AG08395 (cell line): ENCODE measurements around the gene HS6ST1.

Experiments
- DNase-seq: peaks from one replicate; pipeline ENCODE4 v3.0.0; 2012; ENCODE audit warnings: mixed read lengths, low spot score

Gene HS6ST1

DNA sequence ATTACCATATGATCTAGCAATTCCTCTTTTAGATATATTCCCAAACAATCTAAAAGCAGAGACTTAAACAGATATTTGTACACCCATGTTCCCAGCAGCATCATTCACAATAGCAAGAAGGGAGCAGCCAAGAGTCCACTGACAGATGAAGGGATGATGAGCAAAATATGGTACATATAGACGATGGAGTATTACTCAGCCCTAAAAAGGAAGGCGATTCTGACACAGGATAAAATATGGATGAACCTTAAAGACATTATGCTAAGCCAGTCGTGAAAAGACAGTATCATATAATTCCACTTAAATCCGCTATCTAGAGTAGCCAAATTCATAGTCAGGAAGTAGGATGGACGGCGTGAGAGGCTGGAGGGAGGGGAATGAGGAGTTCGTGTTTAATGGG lies 20.4 kb downstream of the HS6ST1 start:
- no peak for DNase-seq

- no peak for DNase-seq
Observed at GRCh38 chr2:128293870-128294455, 24.7 kb downstream of the HS6ST1 start.

GRCh38 chr2:128293426-128293755 lies 25.3 kb downstream of the HS6ST1 start:
- no peak for DNase-seq

- DNase-seq = no peak
Observed at GRCh38 chr2:128292599-128293425, 25.9 kb downstream of the HS6ST1 start.

- no peak for DNase-seq
Observed at GRCh38 chr2:128291844-128292598, 26.6 kb downstream of the HS6ST1 start.

DNA sequence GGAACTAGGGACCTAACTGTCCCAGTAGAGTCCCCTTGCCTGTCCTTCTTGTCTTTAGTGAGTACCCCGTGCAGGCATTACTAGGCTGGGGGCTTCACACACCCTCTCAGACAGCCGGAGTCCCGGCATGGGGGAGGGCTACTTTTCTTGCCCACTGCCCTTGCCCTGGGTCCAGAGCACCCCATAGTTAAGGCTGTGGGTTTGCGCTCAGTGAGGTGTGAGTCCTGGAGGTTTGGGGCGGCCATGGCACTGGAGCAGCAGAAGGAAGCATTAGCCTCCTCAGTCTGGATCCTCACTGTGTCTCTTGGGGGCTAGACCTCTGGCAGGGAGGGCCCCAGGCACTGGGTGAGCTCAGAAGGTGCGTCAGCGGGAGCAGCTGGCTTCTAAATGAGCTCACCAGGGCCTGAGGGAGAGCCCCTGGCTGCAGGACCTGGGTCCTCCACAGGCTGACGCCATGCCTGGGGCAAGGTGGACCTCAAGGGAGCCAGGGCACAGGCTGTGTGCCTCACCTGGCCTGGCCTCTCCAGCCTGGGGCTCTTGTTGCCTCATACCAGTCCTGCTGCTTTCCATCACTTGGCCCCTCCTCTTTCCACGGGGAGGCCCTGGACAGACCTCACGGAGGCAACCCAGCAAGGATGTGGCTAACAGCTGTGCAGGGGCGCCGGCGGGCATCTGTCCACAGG lies 27.4 kb downstream of the HS6ST1 start:
- no peak for DNase-seq

DNA sequence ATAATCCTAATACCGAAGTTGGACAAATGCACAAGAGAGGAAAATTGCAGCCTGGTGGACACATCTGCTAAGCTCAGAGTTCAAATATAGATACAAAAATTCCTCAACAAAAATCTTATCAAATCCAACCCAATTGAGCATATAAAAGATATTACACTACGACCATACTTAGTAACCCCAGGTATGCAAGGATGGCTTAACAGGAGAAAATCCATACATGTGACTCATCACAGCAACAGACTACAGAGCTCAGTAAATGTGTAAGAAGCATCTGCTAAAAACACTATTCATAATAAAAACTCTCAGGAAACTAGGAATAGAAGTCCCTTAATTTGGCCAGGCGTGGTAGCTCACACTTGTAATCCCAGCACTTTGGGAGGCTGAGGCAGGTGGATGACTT lies 28.3 kb downstream of the HS6ST1 start:
- no peak for DNase-seq

- DNase-seq = no peak
Observed at GRCh38 chr2:128289439-128289838, 29.2 kb downstream of the HS6ST1 start.

- no peak for DNase-seq
Observed at GRCh38 chr2:128288781-128289180, 29.9 kb downstream of the HS6ST1 start.

DNA sequence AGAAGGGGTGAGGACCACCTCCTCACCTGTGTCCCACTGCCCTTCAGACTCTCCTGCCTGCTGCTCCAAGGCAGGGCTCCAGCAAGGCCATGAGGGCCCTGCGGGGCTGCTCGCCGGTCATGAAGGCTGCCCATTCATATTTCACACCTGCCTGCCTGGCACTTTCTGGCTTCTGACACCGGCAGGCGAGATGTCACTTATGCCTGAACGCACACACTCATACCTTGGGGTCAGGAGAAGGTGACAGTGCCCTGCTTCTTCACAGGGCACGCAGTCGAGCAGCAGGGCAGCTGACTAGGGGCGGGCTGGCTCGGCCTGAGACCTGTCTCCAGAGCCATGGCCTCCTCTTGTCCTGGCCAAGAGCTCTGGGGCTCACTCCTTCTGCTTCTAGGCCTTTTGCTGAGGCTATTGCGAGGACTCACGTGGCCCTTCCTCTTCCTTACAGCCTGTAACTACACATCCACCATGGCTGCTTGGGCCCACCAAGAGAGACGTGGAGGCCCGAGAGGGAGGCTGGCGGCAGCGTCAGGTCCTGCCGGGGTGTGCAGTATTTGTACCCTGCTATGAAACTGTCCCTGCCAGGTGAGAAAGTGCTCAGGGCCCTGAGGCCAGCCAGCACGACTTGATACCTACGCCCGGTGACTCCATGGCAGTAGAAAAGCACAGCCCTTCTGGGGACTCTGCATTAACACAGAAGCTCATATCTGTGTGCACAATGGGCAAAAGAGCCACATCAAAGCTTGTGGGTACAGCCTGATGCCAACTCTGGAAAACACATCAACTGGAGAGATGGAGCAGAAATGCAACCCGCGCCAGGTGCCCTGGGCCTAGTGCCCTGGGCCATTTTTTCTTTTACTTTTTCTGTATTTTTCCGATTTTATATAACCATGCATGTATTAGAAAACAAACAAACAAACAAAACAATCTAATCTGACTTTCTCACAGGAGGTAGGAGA lies 30.6 kb downstream of the HS6ST1 start:
- no peak for DNase-seq

GRCh38 chr2:128286905-128287779 lies 31.5 kb downstream of the HS6ST1 start:
- no peak for DNase-seq

GRCh38 chr2:128286011-128286721 lies 32.5 kb downstream of the HS6ST1 start:
- no peak for DNase-seq

DNA sequence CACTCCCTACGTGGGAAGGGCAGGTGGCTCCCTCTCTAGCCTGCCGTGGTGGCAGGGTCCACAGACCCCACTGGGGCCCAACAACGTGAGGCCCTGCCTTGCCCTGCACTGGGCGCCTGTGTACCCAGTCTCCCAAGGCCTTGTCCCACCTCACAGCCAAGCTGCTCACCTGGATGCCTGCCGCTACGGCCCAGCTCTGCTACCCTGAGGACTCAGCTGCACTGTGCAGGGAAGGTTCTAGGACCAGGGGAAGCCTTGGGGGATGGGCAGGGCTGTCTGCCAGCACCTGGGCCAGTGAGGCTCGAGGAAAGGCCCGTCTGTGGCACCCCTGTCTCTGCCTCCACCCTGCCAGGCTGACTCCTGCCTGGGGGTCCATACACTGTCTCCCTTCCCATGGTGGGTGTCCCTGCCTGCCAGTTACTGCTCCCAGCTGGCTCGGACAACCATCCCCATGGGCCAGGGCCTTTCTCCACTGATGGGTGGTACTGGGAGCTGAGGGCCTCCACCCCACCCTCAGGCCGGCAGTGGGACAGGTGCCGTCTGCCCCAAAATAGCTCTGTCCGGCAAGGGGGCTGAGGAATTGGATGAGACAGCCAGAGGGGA lies 33.2 kb downstream of the HS6ST1 start:
- no peak for DNase-seq

DNA sequence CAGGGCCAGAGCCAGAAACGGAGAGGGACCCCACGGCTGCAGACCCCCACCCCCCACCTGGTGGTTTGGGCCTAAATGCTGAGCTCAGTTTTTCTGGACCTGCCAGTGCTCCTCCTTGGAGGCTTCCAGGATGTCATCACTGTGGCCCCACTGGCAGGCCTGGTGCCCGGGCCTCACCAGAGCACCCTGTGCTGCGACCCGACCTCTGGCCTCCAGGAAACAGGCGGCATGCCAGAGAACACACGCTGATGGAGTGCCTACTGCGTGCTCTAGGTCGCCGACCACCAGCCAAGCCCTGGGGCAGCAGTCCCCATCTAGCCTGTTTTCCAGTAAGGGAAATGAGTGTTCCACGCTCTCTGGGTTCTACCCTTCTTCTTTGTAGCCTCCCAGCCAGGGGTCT lies 33.8 kb downstream of the HS6ST1 start:
- DNase-seq = no peak

DNA sequence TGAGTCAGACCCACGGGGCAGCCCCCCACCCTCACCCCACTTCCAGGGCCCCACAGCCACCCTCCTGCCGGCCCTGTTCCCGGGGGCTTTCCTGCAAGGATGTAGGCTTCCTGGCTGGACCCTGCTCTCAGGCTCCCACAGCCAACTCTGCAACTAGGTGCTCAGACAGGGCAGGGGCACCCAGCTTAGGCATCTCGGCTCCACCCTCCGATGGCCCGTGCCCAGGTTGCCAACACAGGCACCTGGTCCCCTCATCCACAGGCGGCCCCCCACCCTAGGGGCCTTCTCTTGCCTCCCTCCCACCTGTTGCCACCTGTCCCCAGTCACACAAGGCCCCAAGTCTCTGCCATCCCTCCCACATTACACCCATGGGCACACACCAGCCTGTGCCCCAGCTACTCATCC lies 34.6 kb downstream of the HS6ST1 start:
- DNase-seq = no peak

- no peak for DNase-seq
Observed at GRCh38 chr2:128282976-128283810, 35.5 kb downstream of the HS6ST1 start.

DNA sequence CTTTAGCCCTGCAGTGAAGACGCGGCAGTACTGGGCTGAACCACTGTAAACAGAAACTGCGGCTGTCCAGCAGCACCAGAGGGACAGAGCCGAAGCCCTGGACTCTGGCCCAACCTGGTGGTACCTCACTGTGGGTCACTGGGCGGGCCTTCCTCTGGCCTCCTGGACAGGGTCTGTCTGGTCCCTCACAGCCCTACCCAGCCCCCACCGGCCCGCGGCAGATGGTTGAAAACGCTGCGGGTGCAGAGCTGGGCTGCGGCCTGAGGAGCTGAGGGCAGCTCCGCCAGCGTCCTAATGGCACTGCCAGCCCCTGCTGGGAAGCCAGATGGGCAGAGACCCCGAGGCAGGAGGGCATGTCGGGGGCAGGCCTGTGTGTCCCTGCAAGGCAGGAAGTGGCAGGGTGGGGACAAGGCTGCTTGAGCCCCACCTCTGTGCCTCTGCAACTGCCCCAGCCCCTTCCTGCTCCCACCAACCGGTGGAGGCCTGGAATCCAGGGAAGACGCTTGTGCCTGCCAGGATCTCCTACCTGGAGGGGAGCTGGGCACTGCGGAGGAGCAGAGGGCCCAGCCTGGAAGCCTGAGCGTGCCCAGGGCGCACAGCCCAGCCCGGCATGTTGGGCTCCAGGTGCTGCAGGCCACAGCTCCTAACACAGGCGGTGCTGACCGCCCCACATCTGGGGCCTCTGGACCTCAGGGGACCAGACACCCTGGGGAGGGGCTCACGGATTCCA lies 36.3 kb downstream of the HS6ST1 start:
- no peak for DNase-seq

DNA sequence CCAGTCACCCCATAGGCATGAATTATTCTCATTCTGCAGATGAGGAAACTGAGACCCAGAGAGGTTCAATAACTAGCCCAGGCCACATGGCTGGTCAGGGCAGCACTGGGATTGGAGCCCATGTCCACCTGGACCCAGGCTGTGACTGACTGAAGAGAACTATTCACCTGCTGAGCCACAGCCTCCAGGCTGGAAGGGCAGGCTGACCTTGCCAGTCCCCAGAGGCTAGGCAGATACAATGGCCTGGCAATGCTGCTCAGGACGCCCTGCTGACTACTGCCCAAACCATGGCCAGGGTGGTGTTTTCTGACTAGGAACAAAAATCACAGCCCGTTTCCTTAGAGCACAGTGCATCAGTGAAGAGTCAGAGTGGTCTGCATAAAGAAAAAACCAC lies 36.8 kb downstream of the HS6ST1 start:
- DNase-seq = no peak
